Uterus (tissue), 4 donors: ENCODE results near the gene OPCML. TPM values are rescaled to one million over a fixed set of nuclear protein-coding genes. Genes with fewer than 3 reads are reported as not detected.

Source experiments
- DNase-seq, 2 donors: peaks; one replicate each; pipeline ENCODE4 v3.0.0-alpha.2; 2019 to 2020
- H3K27ac ChIP-seq, 2 donors: fragments of 200-600 bp; sonication (generic); 1 replicate in 1 of 2; 2 replicates in 1 of 2; pipeline ENCODE4 v1.5.1; 2016 to 2018
- H3K27me3 ChIP-seq, 2 donors: fragments of 200-600 bp; sonication (generic); one replicate each; pipeline ENCODE4 v1.5.1; 2018 to 2019; ENCODE audit warnings: control low read depth in 1 of 2
- H3K36me3 ChIP-seq, 2 donors: fragments of 200-600 bp; sonication (generic); one replicate each; pipeline ENCODE4 v1.5.1; 2019; ENCODE audit warnings: control low read depth in 1 of 2
- H3K4me1 ChIP-seq, 2 donors: fragments of 200-600 bp; sonication (generic); one replicate each; pipeline ENCODE4 v1.5.1; 2018 to 2019; ENCODE audit warnings: control low read depth in 1 of 2
- H3K4me3 ChIP-seq, 2 donors: fragments of 200-600 bp; sonication (generic); 1 replicate in 1 of 2; 2 replicates in 1 of 2; pipeline ENCODE4 v1.5.1; 2018 to 2019; ENCODE audit warnings: mild to moderate bottlenecking in 1 of 2
- H3K9me3 ChIP-seq, 2 donors: fragments of 200-600 bp; sonication (generic); one replicate each; pipeline ENCODE4 v1.5.1; 2019; ENCODE audit warnings: control low read depth in 1 of 2
- POLR2A ChIP-seq, 2 donors: fragments of 450-650 bp; IDR thresholded peaks; one replicate each; pipeline ENCODE4 v1.6.1; 2016; ENCODE audit warnings: antibody characterized with exemption in 2 of 2, mild to moderate bottlenecking in 1 of 2, moderate library complexity in 1 of 2
- intact Hi-C: fragments of 100-400 bp; cut with DNase I; formaldehyde crosslinking; loops from one replicate; pipeline ENCODE4 v1.15.1; 2023; ENCODE audit warnings: low total_unique reads
- total RNA-seq, 4 donors: library from RNA; depleted of rRNA in 3 of 4; stranded (reverse); fragments of >200 nt in 3 of 4; gene quantifications; one replicate each; pipeline versions ENCODE4 v1.1.0 to v1.2.4, GENCODE V29; 2014 to 2023
- TF ChIP-seq, protein P1 (sequence below), 4 experiments: fragments of 200-600 bp in 2 of 4; fragments of 450-650 bp in 2 of 4; sonication (generic) in 2 of 4; IDR thresholded peaks; one replicate each; pipeline ENCODE4 v1.5.1; 2016 to 2019; ENCODE audit warnings: antibody characterized with exemption in 4 of 4, mild to moderate bottlenecking in 2 of 4, moderate library complexity in 1 of 4
- donor health status: DM: yes; HTN: yes; CAD: no.

OPCML gene
- total RNA-seq, 4 donors from 2014 or later: under 0.01 to 3.9 (median 1.7) TPM

GRCh38 chr11:132982772-132983640 lies 549.3 kb downstream of the OPCML start:
- DNase-seq: no peak
- Histone ChIP-seq H3K9me3 (no peaks in the 10 kb centered on the region), H3K27ac (no peak overlapping the region), H3K4me3 (no peak overlapping the region), H3K36me3 (no peaks in the 10 kb centered on the region), H3K4me1 (no peaks in the 10 kb centered on the region), H3K27me3 (no peaks in the 10 kb centered on the region)
- intact Hi-C loops: no loop called here
- TF ChIP-seq, protein P1, sequence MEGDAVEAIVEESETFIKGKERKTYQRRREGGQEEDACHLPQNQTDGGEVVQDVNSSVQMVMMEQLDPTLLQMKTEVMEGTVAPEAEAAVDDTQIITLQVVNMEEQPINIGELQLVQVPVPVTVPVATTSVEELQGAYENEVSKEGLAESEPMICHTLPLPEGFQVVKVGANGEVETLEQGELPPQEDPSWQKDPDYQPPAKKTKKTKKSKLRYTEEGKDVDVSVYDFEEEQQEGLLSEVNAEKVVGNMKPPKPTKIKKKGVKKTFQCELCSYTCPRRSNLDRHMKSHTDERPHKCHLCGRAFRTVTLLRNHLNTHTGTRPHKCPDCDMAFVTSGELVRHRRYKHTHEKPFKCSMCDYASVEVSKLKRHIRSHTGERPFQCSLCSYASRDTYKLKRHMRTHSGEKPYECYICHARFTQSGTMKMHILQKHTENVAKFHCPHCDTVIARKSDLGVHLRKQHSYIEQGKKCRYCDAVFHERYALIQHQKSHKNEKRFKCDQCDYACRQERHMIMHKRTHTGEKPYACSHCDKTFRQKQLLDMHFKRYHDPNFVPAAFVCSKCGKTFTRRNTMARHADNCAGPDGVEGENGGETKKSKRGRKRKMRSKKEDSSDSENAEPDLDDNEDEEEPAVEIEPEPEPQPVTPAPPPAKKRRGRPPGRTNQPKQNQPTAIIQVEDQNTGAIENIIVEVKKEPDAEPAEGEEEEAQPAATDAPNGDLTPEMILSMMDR (IDR thresholded peaks at IDR 0.05): no peak
- no peak for TF ChIP-seq POLR2A (IDR thresholded peaks at IDR 0.05)

GRCh38 chr11:132981131-132981956 lies 551.0 kb downstream of the OPCML start:
- H3K4me1 ChIP-seq: no peaks in the 10 kb centered on the region
- H3K27ac ChIP-seq: no peak overlapping the region
- no peaks in the 10 kb centered on the region for H3K36me3 ChIP-seq
- no peak overlapping the region for H3K4me3 ChIP-seq
- intact Hi-C loops: no loop called here
- TF ChIP-seq, protein P1 (IDR thresholded peaks at IDR 0.05): no peak
- no peak for TF ChIP-seq POLR2A (IDR thresholded peaks at IDR 0.05)
- no peaks in the 10 kb centered on the region for H3K27me3 ChIP-seq
- no peaks in the 10 kb centered on the region for H3K9me3 ChIP-seq
- DNase-seq: no peak

- Histone ChIP-seq H3K36me3 (no peaks in the 10 kb centered on the region), H3K4me3 (no peak overlapping the region), H3K27me3 (no peaks in the 10 kb centered on the region), H3K4me1 (no peaks in the 10 kb centered on the region), H3K27ac (no peak overlapping the region), H3K9me3 (no peaks in the 10 kb centered on the region)
- intact Hi-C loops: no loop called here
- DNase-seq: no peak
- TF ChIP-seq POLR2A (IDR thresholded peaks at IDR 0.05): no peak
- TF ChIP-seq, protein P1 (IDR thresholded peaks at IDR 0.05): no peak
Observed at GRCh38 chr11:132980670-132981069, 551.6 kb downstream of the OPCML start.

DNA sequence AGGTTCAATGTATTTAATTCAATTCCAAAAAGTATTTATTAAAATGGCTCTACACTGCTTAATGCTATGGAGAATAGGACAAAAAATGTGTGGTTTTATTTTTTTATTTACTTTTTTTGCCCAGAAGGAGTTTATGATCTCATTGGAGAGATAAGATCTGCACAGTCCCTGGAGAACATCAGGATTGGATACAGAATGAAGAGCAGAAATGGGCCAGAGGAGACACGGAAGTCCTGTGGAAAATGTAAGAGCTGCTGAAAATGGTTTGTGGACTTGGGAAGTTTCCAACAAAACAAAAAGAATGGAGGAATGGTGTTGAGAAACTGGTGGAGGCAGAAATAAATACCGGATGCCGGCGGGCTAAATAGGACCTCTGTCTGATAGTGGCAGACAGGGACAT lies 554.6 kb downstream of the OPCML start:
- no peak for TF ChIP-seq POLR2A (IDR thresholded peaks at IDR 0.05)
- TF ChIP-seq, protein P1 (IDR thresholded peaks at IDR 0.05): no peak
- DNase-seq: no peak
- H3K27ac ChIP-seq: no peak overlapping the region
- intact Hi-C loops: no loop called here
- no peaks in the 10 kb centered on the region for H3K9me3 ChIP-seq
- no peaks in the 10 kb centered on the region for H3K36me3 ChIP-seq
- no peaks in the 10 kb centered on the region for H3K4me1 ChIP-seq
- H3K27me3 ChIP-seq: no peaks in the 10 kb centered on the region
- no peak overlapping the region for H3K4me3 ChIP-seq

- TF ChIP-seq, protein P1 (IDR thresholded peaks at IDR 0.05): no peak
- TF ChIP-seq POLR2A (IDR thresholded peaks at IDR 0.05): no peak
- H3K36me3 ChIP-seq: no peaks in the 10 kb centered on the region
- H3K27ac ChIP-seq: no peak overlapping the region
- intact Hi-C loops: no loop called here
- H3K4me1 ChIP-seq: no peaks in the 10 kb centered on the region
- H3K4me3 ChIP-seq: no peak overlapping the region
- H3K9me3 ChIP-seq: no peaks in the 10 kb centered on the region
- no peak for DNase-seq
- no peaks in the 10 kb centered on the region for H3K27me3 ChIP-seq
Observed at GRCh38 chr11:132977241-132977640, 555.1 kb downstream of the OPCML start.
